ENCODE results near the gene TOR1AIP2. TPM values are rescaled to one million over a fixed set of nuclear protein-coding genes. Genes with fewer than 3 reads are reported as not detected.

Gene TOR1AIP2
- total and polyA plus RNA-seq, 2 donors (not counting 3 experiments of a cell fraction or from before 2014, with no cell fraction given): 18.6 to 101 TPM

DNA sequence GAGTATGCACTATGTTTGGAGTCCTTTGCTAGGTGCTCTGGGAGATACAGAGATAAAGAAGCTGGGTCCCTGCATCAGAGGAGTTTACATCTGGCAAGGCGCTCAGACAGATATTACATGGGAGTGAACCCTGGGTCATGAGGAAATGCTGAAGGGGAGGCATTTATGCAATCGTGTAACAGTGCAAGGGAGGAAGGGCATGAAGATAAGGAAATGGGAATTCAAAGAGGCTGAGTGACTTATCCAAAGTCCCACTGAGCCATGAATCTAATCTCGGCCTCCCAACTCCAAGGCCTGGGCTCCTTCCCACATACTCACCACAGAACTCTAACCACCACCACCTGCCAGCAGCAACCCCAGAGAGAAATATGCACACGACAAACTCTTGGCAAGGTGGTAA lies 82.9 kb downstream of the TOR1AIP2 start:
- Histone ChIP-seq H3K4me2 (ENCODE audit: insufficient read depth, low read length) (no peak overlapping the region), H3K4me1 (ENCODE audit: control insufficient read depth, extremely low read depth, insufficient read depth, low read length) (no peaks in the 10 kb centered on the region), H3K36me3 (ENCODE audit: control insufficient read depth in 2 of 2, extremely low read depth in 1 of 2, insufficient read depth in 2 of 2, low read length in 2 of 2) (no peaks in the 10 kb centered on the region), H3K27ac (ENCODE audit: insufficient read depth, low read depth, low read length) (no peak overlapping the region), H4K20me1 (replicated peaks; ENCODE audit: control insufficient read depth, extremely low read depth, insufficient read depth, low read length) (no peaks in the 10 kb centered on the region), H2AFZ (ENCODE audit: low read depth, low read length) (no peak overlapping the region), H3K79me2 (ENCODE audit: control insufficient read depth, insufficient read depth, low read length) (no peaks in the 10 kb centered on the region), H3K9me3 (replicated peaks; ENCODE audit: control insufficient read depth, insufficient read depth, low read length) (no peaks in the 10 kb centered on the region), H3K27me3 (ENCODE audit: control insufficient read depth in 2 of 2, insufficient read depth in 2 of 2, low read length in 2 of 2) (peaks cover 0 to 12% of the 10 kb centered on the region in 2 experiments), H3K4me3 (replicated peaks in 1 of 3; ENCODE audit: insufficient read depth in 1 of 3, low read depth in 1 of 3, low read length in 3 of 3) (no peak overlapping the region), H3K9me1 (replicated peaks; ENCODE audit: control insufficient read depth, extremely low read depth, insufficient read depth, low read length) (no peaks in the 10 kb centered on the region), H3K9ac (replicated peaks; ENCODE audit: extremely low read depth, insufficient read depth, low read length) (no peak overlapping the region)
- BruUV-seq (replicated peaks): no TSS peak
- no peak for FAIRE-seq
- ChIA-PET POLR2A (no interaction called here), CTCF (interaction anchor here (1.6 kb wide), 1 partner anchor 15 kb away, joined by 9 read pairs; no protein-coding TSS in a partner anchor)
- TF ChIP-seq POLR2A (IDR thresholded peaks at IDR 0.05; ENCODE audit: low read depth, low read length) (no peak), POLR2AphosphoS5 (IDR thresholded peaks at IDR 0.05; ENCODE audit: insufficient read depth, low read depth, low read length) (no peak), JUN (IDR thresholded peaks at IDR 0.05; ENCODE audit: borderline replicate concordance, insufficient read depth, insufficient read length, low read depth) (no peak), FOS (IDR thresholded peaks at IDR 0.05; ENCODE audit: borderline replicate concordance, insufficient read depth, low read length) (no peak)
- TF ChIP-seq, protein P1, sequence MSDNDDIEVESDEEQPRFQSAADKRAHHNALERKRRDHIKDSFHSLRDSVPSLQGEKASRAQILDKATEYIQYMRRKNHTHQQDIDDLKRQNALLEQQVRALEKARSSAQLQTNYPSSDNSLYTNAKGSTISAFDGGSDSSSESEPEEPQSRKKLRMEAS (IDR thresholded peaks at IDR 0.05; ENCODE audit: insufficient read depth, insufficient read length): no peak
- no peak for DNase-seq (ENCODE audit: low read depth, low spot score)
- intact Hi-C loops (cut with micrococcal nuclease) (no loop called here), dilution Hi-C loops (cut with MboI; ENCODE audit: extremely low pct_ligation_motif_present, low sequenced_read_pairs) (no loop called here)

DNA sequence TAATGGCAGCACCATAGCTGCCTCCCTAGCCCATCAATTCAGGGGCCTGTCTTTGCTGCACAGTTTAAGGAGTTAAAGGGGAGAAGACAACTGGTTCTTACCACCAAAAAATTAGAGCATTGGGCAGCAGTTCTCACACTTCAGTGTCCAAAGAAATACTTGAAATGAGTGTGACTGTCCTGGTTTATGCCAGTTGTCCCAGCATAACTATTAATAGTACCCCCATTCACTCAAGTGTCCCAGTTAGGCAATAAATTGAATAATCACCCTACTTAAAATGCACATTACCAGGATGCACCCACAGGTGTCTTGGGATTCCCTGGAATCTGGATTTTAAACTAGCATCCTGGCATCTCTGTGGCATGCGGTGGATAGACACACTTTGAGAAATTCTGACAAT lies 83.5 kb downstream of the TOR1AIP2 start:
- Histone ChIP-seq H3K27ac (ENCODE audit: insufficient read depth, low read depth, low read length) (no peak overlapping the region), H3K4me3 (replicated peaks in 1 of 3; ENCODE audit: insufficient read depth in 1 of 3, low read depth in 1 of 3, low read length in 3 of 3) (no peak overlapping the region), H3K79me2 (ENCODE audit: control insufficient read depth, insufficient read depth, low read length) (no peaks in the 10 kb centered on the region), H3K9ac (replicated peaks; ENCODE audit: extremely low read depth, insufficient read depth, low read length) (no peak overlapping the region), H3K9me1 (replicated peaks; ENCODE audit: control insufficient read depth, extremely low read depth, insufficient read depth, low read length) (no peaks in the 10 kb centered on the region), H3K36me3 (ENCODE audit: control insufficient read depth in 2 of 2, extremely low read depth in 1 of 2, insufficient read depth in 2 of 2, low read length in 2 of 2) (no peaks in the 10 kb centered on the region), H3K9me3 (replicated peaks; ENCODE audit: control insufficient read depth, insufficient read depth, low read length) (no peaks in the 10 kb centered on the region), H3K27me3 (ENCODE audit: control insufficient read depth in 2 of 2, insufficient read depth in 2 of 2, low read length in 2 of 2) (peaks cover 0 to 11% of the 10 kb centered on the region in 2 experiments), H3K4me2 (ENCODE audit: insufficient read depth, low read length) (no peak overlapping the region), H3K4me1 (ENCODE audit: control insufficient read depth, extremely low read depth, insufficient read depth, low read length) (no peaks in the 10 kb centered on the region), H2AFZ (ENCODE audit: low read depth, low read length) (no peak overlapping the region), H4K20me1 (replicated peaks; ENCODE audit: control insufficient read depth, extremely low read depth, insufficient read depth, low read length) (no peaks in the 10 kb centered on the region)
- intact Hi-C loops (cut with micrococcal nuclease) (no loop called here), dilution Hi-C loops (cut with MboI; ENCODE audit: extremely low pct_ligation_motif_present, low sequenced_read_pairs) (no loop called here)
- no TSS peak for BruUV-seq (replicated peaks)
- CTCF ChIA-PET: interaction anchor here (1.8 to 4.7 kb wide), 2 partner anchors 16 to 20 kb away, joined by 7 to 28 read pairs; no protein-coding TSS in a partner anchor
- POLR2A ChIA-PET: no interaction called here
- DNase-seq (ENCODE audit: low read depth, low spot score) (no peak), FAIRE-seq (no peak)
- TF ChIP-seq POLR2AphosphoS5 (IDR thresholded peaks at IDR 0.05; ENCODE audit: insufficient read depth, low read depth, low read length) (no peak), EZH2 (IDR thresholded peaks at IDR 0.05; ENCODE audit: borderline replicate concordance, low read depth, low read length, severe bottlenecking) (no peak), GATA2 (IDR thresholded peaks at IDR 0.05; ENCODE audit: insufficient read depth, insufficient read length, low read depth, low read length) (no peak), MYC (IDR thresholded peaks at IDR 0.05; ENCODE audit: low read depth, low read length) (no peak)

All from endothelial cell of umbilical vein (primary cell).